ENCODE measurements around the gene GPX3. TPM values are rescaled to one million over a fixed set of nuclear protein-coding genes. Genes with fewer than 3 reads are reported as not detected.

GPX3 gene
- total and polyA plus RNA-seq, 9 of the 15 experiments (the other 6 are each of a cell fraction or from before 2014, with no cell fraction given) = 0.25 to 0.86 TPM; not detected in 7

- peak; percentile 14; the same call in 1 of the 2 replicates for TF ChIP-seq DEAF1 (CRISPR knock-in tag; IDR thresholded peaks at IDR 0.05)
Measured at GRCh38 chr5:151047814-151048425, 27.5 kb downstream of the GPX3 start (continued).

- no peak overlapping the region for H3K4me3 ChIP-seq
- no TSS peak for BruUV-seq (replicated peaks)
- no peak overlapping the region for H3K9ac ChIP-seq (ENCODE audit: insufficient read depth in 1 of 2, low read depth in 2 of 2, low read length in 2 of 2)
- no peaks in the 10 kb centered on the region for H3K27me3 ChIP-seq (ENCODE audit: control insufficient read depth in 2 of 2, insufficient read depth in 2 of 2, low read length in 2 of 2)
- peaks cover 8% of the 10 kb centered on the region for H3K9me1 ChIP-seq (ENCODE audit: control insufficient read depth, insufficient read depth, low read length)
- CTCF ChIA-PET (ENCODE audit: low intra/inter-chr PET ratio) = interaction anchor here (1.2 to 6.0 kb wide), 3 partner anchors 10 to 117 kb away, joined by 3 to 68 read pairs (median 4); no protein-coding TSS in a partner anchor
- H4K20me1 ChIP-seq (replicated peaks; ENCODE audit: control insufficient read depth, insufficient read depth, low read length) = 0 out of 2 replicates have a peak, but pooled peaks cover 4% of the 10 kb centered on the region
- H2AFZ ChIP-seq (ENCODE audit: low read depth, low read length) = no peak overlapping the region
- FAIRE-seq (no peak), DNase-seq (ENCODE audit: extremely low read depth in 1 of 4, low spot score in 3 of 4) (no peak), ATAC-seq (no peak)
- no peaks in the 10 kb centered on the region for H3K79me2 ChIP-seq (ENCODE audit: control insufficient read depth, insufficient read depth, low read length)
- no peaks in the 10 kb centered on the region for H3K4me1 ChIP-seq (replicated peaks in 1 of 2; ENCODE audit: control insufficient read depth in 2 of 2, insufficient read depth in 2 of 2, low read length in 2 of 2)
- 78% methylated on average over 7 of the region's 7 CpGs for WGBS (ENCODE audit: insufficient coverage, low coverage, missing lambda C conversion rate)
- H3K36me3 ChIP-seq (ENCODE audit: control insufficient read depth, insufficient read depth, low read length) = peaks cover 64% of the 10 kb centered on the region
- no peak overlapping the region for H3K27ac ChIP-seq (ENCODE audit: extremely low read depth, low read depth, low read length)
- POLR2A ChIA-PET = interaction anchor here (0.7 to 1.8 kb wide), 4 partner anchors 10 to 1288 kb away, joined by 3 read pairs; no protein-coding TSS in a partner anchor
- intact Hi-C loops (cut with micrococcal nuclease) = loop anchor here (1.0 kb wide), 1 partner anchor 46 kb away; no protein-coding TSS in a partner anchor
- no peaks in the 10 kb centered on the region for H3K9me3 ChIP-seq (replicated peaks; ENCODE audit: control insufficient read depth, insufficient read depth, low read depth, low read length)
- in situ Hi-C loops (cut with MboI) = no loop called here
- no peak overlapping the region for H3K4me2 ChIP-seq (ENCODE audit: insufficient read depth, low read length)
- TF ChIP-seq HSF4 (CRISPR knock-in tag; IDR thresholded peaks at IDR 0.05; ENCODE audit: borderline replicate concordance) = no peak
- peak; percentile 74 for TF ChIP-seq CC2D1A (IDR thresholded peaks at IDR 0.05)
- TF ChIP-seq ZBTB1 (CRISPR knock-in tag; IDR thresholded peaks at IDR 0.05; ENCODE audit: borderline replicate concordance, low read depth) = no peak
- peak; percentile 30 to 34 (median 32); a peak in 3 of 6 replicates for TF ChIP-seq CTCF (IDR thresholded peaks at IDR 0.05 in 2 of 3, conservative IDR thresholded peaks at IDR 0.05 in 1 of 3; ENCODE audit: insufficient read depth in 2 of 3, low read depth in 1 of 3, low read length in 3 of 3)
- TF ChIP-seq CTCFL (IDR thresholded peaks at IDR 0.05; ENCODE audit: borderline replicate concordance, insufficient read depth, low read depth, low read length, poor library complexity, severe bottlenecking) = peak; percentile 22
- TF ChIP-seq HINFP (tag; conservative IDR thresholded peaks at IDR 0.05; ENCODE audit: low read depth) = peak; percentile 94
- TF ChIP-seq ZBTB5 (IDR thresholded peaks at IDR 0.05) = peak; percentile 92
- no peak for TF ChIP-seq ZNF12 (CRISPR knock-in tag; IDR thresholded peaks at IDR 0.05)
Measured at GRCh38 chr5:151048526-151048925, 28.1 kb downstream of the GPX3 start.

All from K562 (cell line).